Measurements from ENCODE around the gene STAT5A.

The STAT5A gene

GRCh38 chr17:42268236-42268635 lies 20.1 kb upstream of the STAT5A start:
- no peak for DNase-seq (ENCODE audit: low read depth in 2 of 2)

GRCh38 chr17:42270170-42270535 lies 18.1 kb upstream of the STAT5A start:
- DNase-seq (ENCODE audit: low read depth in 2 of 2) = no peak

GRCh38 chr17:42270596-42270995 lies 17.7 kb upstream of the STAT5A start:
- DNase-seq (ENCODE audit: low read depth in 2 of 2) = no peak

- DNase-seq (ENCODE audit: low read depth in 2 of 2) = no peak
These were observed 17.1 kb upstream of the STAT5A start for GRCh38 chr17:42271006-42271778.

- no peak for DNase-seq (ENCODE audit: low read depth in 2 of 2)
These were observed 16.6 kb upstream of the STAT5A start for GRCh38 chr17:42271779-42272035.

GRCh38 chr17:42272162-42272907 lies 16.0 kb upstream of the STAT5A start:
- no peak for DNase-seq (ENCODE audit: low read depth in 2 of 2)

GRCh38 chr17:42273474-42274252 lies 14.6 kb upstream of the STAT5A start:
- no peak for DNase-seq (ENCODE audit: low read depth in 2 of 2)

GRCh38 chr17:42274253-42274542 lies 14.1 kb upstream of the STAT5A start:
- no peak for DNase-seq (ENCODE audit: low read depth in 2 of 2)

GRCh38 chr17:42274812-42275526 lies 13.3 kb upstream of the STAT5A start:
- no peak for DNase-seq (ENCODE audit: low read depth in 2 of 2)

- DNase-seq (ENCODE audit: low read depth in 2 of 2) = no peak
These were observed 12.6 kb upstream of the STAT5A start for GRCh38 chr17:42275527-42276358.

GRCh38 chr17:42276359-42276608 lies 12.0 kb upstream of the STAT5A start, which contains the start of gene STAT5B:
STAT5B (minus strand) TSS chr17:42276391; CDS start chr17:42232127, 44,264 bp downstream.
- peak; percentile 42 to 43 for DNase-seq (ENCODE audit: low read depth in 2 of 2)

GRCh38 chr17:42276609-42277341 lies 11.5 kb upstream of the STAT5A start:
- no peak for DNase-seq (ENCODE audit: low read depth in 2 of 2)

- no peak for DNase-seq (ENCODE audit: low read depth in 2 of 2)
These were observed 11.0 kb upstream of the STAT5A start for GRCh38 chr17:42277342-42277712.

GRCh38 chr17:42279776-42280630 lies 8.3 kb upstream of the STAT5A start:
- DNase-seq (ENCODE audit: low read depth in 2 of 2) = no peak

GRCh38 chr17:42281571-42282096 lies 6.7 kb upstream of the STAT5A start:
- DNase-seq (ENCODE audit: low read depth in 2 of 2) = no peak

- DNase-seq (ENCODE audit: low read depth in 2 of 2) = no peak
These were observed 5.7 kb upstream of the STAT5A start for GRCh38 chr17:42282478-42283080.

- no peak for DNase-seq (ENCODE audit: low read depth in 2 of 2)
These were observed 4.9 kb upstream of the STAT5A start for GRCh38 chr17:42283241-42284023.

GRCh38 chr17:42284024-42284369 lies 4.3 kb upstream of the STAT5A start:
- DNase-seq (ENCODE audit: low read depth in 2 of 2) = no peak

GRCh38 chr17:42284566-42284965 lies 3.7 kb upstream of the STAT5A start:
- DNase-seq (ENCODE audit: low read depth in 2 of 2) = no peak
